ENCODE data around the gene TACC3.

DNA sequence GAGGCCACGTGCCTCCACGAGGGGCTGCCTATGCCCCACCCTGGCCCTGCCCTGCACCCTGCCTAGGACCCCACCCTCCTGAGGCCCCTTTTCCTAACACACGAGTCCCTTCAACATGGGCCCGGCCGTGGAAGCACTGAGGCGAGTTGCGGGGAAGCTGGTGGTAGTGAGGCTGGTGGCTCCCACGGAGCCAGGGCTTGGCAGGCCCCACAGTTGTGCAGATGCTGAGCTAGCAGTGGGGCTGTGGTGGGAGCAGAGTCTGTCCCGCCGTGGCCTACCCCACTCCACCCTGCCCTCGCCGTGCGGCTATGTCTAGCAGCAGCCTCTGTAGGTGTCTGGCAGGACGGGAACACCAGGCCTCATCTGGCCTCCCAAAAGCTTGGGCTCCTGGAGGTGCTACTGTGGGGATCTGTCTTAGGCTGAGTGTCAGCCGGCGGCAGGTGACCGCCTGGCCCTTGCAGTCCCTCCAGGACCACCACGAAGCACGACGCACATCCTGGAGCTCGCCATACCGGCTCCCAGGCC lies 18.8 kb downstream of the TACC3 start:
- no peak for TF ChIP-seq EZH2 (IDR thresholded peaks at IDR 0.05; ENCODE audit: low read length, missing control alignments)
- TF ChIP-seq, protein P1, sequence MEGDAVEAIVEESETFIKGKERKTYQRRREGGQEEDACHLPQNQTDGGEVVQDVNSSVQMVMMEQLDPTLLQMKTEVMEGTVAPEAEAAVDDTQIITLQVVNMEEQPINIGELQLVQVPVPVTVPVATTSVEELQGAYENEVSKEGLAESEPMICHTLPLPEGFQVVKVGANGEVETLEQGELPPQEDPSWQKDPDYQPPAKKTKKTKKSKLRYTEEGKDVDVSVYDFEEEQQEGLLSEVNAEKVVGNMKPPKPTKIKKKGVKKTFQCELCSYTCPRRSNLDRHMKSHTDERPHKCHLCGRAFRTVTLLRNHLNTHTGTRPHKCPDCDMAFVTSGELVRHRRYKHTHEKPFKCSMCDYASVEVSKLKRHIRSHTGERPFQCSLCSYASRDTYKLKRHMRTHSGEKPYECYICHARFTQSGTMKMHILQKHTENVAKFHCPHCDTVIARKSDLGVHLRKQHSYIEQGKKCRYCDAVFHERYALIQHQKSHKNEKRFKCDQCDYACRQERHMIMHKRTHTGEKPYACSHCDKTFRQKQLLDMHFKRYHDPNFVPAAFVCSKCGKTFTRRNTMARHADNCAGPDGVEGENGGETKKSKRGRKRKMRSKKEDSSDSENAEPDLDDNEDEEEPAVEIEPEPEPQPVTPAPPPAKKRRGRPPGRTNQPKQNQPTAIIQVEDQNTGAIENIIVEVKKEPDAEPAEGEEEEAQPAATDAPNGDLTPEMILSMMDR (conservative IDR thresholded peaks at IDR 0.05 in 1 of 2, IDR thresholded peaks at IDR 0.05 in 1 of 2; ENCODE audit: low read depth in 1 of 2, low read length in 2 of 2) = no peak

Measured in fibroblast of lung (primary cell).